Measurements from ENCODE around the gene NFKB2.

Gene NFKB2

GRCh38 chr10:102395400-102396316 is at the start of gene NFKB2:
Gene NFKB2 (plus strand): TSS chr10:102395705. CDS start chr10:102395960, 255 bp downstream.
- DNase-seq: peak; percentile 92

GRCh38 chr10:102347236-102347828 is 48.2 kb upstream of the NFKB2 start:
- DNase-seq: peak; percentile 8

- DNase-seq: peak; percentile 78
Observed at GRCh38 chr10:102352066-102352715, 43.3 kb upstream of the NFKB2 start.

GRCh38 chr10:102354451-102354850 is 41.1 kb upstream of the NFKB2 start:
- no peak for DNase-seq

- no peak for DNase-seq
Observed at GRCh38 chr10:102358712-102359382, 36.7 kb upstream of the NFKB2 start.

GRCh38 chr10:102367441-102367840 is 28.1 kb upstream of the NFKB2 start:
- no peak for DNase-seq

GRCh38 chr10:102368077-102368476 is 27.4 kb upstream of the NFKB2 start:
- DNase-seq: no peak

GRCh38 chr10:102371295-102371694 is 24.2 kb upstream of the NFKB2 start:
- no peak for DNase-seq

GRCh38 chr10:102375250-102375649 is 20.3 kb upstream of the NFKB2 start:
- peak; percentile 19 for DNase-seq

- DNase-seq: no peak
Observed at GRCh38 chr10:102375867-102376266, 19.6 kb upstream of the NFKB2 start.

- no peak for DNase-seq
Observed at GRCh38 chr10:102376901-102377300, 18.6 kb upstream of the NFKB2 start.

GRCh38 chr10:102379383-102379782 is 16.1 kb upstream of the NFKB2 start:
- DNase-seq: no peak

GRCh38 chr10:102381983-102382382 is 13.5 kb upstream of the NFKB2 start:
- DNase-seq: no peak

- no peak for DNase-seq
Observed at GRCh38 chr10:102382871-102383270, 12.6 kb upstream of the NFKB2 start.

GRCh38 chr10:102384053-102384452 is 11.5 kb upstream of the NFKB2 start:
- peak; percentile 48 for DNase-seq

GRCh38 chr10:102384606-102385429 is 10.7 kb upstream of the NFKB2 start:
- DNase-seq: no peak

- no peak for DNase-seq
Observed at GRCh38 chr10:102389894-102390293, 5.6 kb upstream of the NFKB2 start.

- DNase-seq: no peak
Observed at GRCh38 chr10:102392306-102392705, 3.2 kb upstream of the NFKB2 start.

- no peak for DNase-seq
Observed at GRCh38 chr10:102393411-102394078, 2.0 kb upstream of the NFKB2 start.

GRCh38 chr10:102394079-102394800 is 1.3 kb upstream of the NFKB2 start:
- DNase-seq: peak; percentile 97
